Liver (tissue), 9 donors: ENCODE data around the gene CARS2. TPM values are rescaled to one million over a fixed set of nuclear protein-coding genes. Genes with fewer than 3 reads are reported as not detected.

Source experiments
- DNase-seq: peaks from one replicate; pipeline ENCODE4 v3.0.0-alpha.2; 2017; ENCODE audit warnings: low spot score
- H3K27ac ChIP-seq, 2 donors: one replicate each; pipeline ENCODE4 v1.7.0; 2013; ENCODE audit warnings: inconsistent platforms in 2 of 2, low read length in 2 of 2, control low read depth in 1 of 2, low read depth in 1 of 2, mild to moderate bottlenecking in 1 of 2
- H3K27me3 ChIP-seq, 4 donors: one replicate each; pipeline versions ENCODE4 v1.6.1 to v1.7.0; 2013; ENCODE audit warnings: low read length in 3 of 4, inconsistent platforms in 1 of 4, mild to moderate bottlenecking in 1 of 4, moderate library complexity in 1 of 4; ENCODE audit not compliant: control insufficient read depth in 4 of 4, insufficient read depth in 4 of 4
- H3K36me3 ChIP-seq, 4 donors: one replicate each; pipeline versions ENCODE4 v1.6.1 to v1.7.0; 2013; ENCODE audit warnings: low read length in 3 of 4, mild to moderate bottlenecking in 3 of 4, low read depth in 1 of 4, moderate library complexity in 1 of 4; ENCODE audit not compliant: control insufficient read depth in 4 of 4, insufficient read depth in 3 of 4
- H3K4me1 ChIP-seq, 4 donors: one replicate each; pipeline versions ENCODE4 v1.6.1 to v1.7.0; 2013; ENCODE audit warnings: low read length in 3 of 4, mild to moderate bottlenecking in 3 of 4, moderate library complexity in 1 of 4; ENCODE audit not compliant: control insufficient read depth in 4 of 4, insufficient read depth in 4 of 4
- H3K4me3 ChIP-seq, 3 donors: one replicate each; pipeline versions ENCODE4 v1.6.1 to v1.7.0; 2013; ENCODE audit warnings: low read length in 3 of 3, control low read depth in 1 of 3, low read depth in 1 of 3, mild to moderate bottlenecking in 1 of 3
- H3K9ac ChIP-seq, 2 donors: one replicate each; pipeline ENCODE4 v1.7.0; 2013; ENCODE audit warnings: low read length in 2 of 2, mild to moderate bottlenecking in 2 of 2, moderate library complexity in 2 of 2, control low read depth in 1 of 2, low read depth in 1 of 2
- H3K9me3 ChIP-seq, 4 donors: one replicate each; pipeline versions ENCODE4 v1.6.1 to v1.7.0; 2013; ENCODE audit warnings: low read length in 3 of 4; ENCODE audit not compliant: control insufficient read depth in 4 of 4
- ATF3 ChIP-seq: IDR thresholded peaks from 2 replicates; pipeline ENCODE4 v1.6.1; 2016; ENCODE audit warnings: antibody characterized with exemption
- CTCF ChIP-seq: fragments of 150-350 bp; IDR thresholded peaks from 2 replicates; pipeline ENCODE4 v1.5.1; 2017; ENCODE audit warnings: improper control_type of control experiment, low read depth, low read length; ENCODE audit not compliant: missing input control
- EGR1 ChIP-seq, 2 donors: IDR thresholded peaks; 2 replicates each; pipeline ENCODE4 v1.6.1; 2016 to 2018; ENCODE audit warnings: antibody characterized with exemption in 2 of 2, low read depth in 2 of 2
- FOXA1 ChIP-seq: IDR thresholded peaks from 2 replicates; pipeline ENCODE4 v1.6.1; 2016; ENCODE audit warnings: antibody characterized with exemption
- FOXA2 ChIP-seq: IDR thresholded peaks from 2 replicates; pipeline ENCODE4 v1.6.1; 2016; ENCODE audit warnings: antibody characterized with exemption
- GABPA ChIP-seq, 2 donors: IDR thresholded peaks in 1 of 2; conservative IDR thresholded peaks in 1 of 2; 2 replicates each; pipeline ENCODE4 v1.6.1; 2016; ENCODE audit warnings: antibody characterized with exemption in 2 of 2, mild to moderate bottlenecking in 1 of 2, moderate library complexity in 1 of 2
- HNF4A ChIP-seq, 2 donors: conservative IDR thresholded peaks; 2 replicates each; pipeline ENCODE4 v1.6.1; 2016; ENCODE audit warnings: antibody characterized with exemption in 2 of 2, mild to moderate bottlenecking in 2 of 2
- HNF4G ChIP-seq: IDR thresholded peaks from 2 replicates; pipeline ENCODE4 v1.6.1; 2016; ENCODE audit warnings: antibody characterized with exemption
- JUND ChIP-seq, 2 donors: IDR thresholded peaks; 2 replicates each; pipeline ENCODE4 v1.6.1; 2016; ENCODE audit warnings: antibody characterized with exemption in 2 of 2
- MAX ChIP-seq: IDR thresholded peaks from 2 replicates; pipeline ENCODE4 v1.6.1; 2016; ENCODE audit warnings: antibody characterized with exemption
- NR2F2 ChIP-seq: IDR thresholded peaks from 2 replicates; pipeline ENCODE4 v1.6.1; 2016; ENCODE audit warnings: antibody characterized with exemption
- RAD21 ChIP-seq, 2 donors: IDR thresholded peaks; 2 replicates each; pipeline ENCODE4 v1.6.1; 2016; ENCODE audit warnings: antibody characterized with exemption in 2 of 2, mild to moderate bottlenecking in 2 of 2
- REST ChIP-seq: IDR thresholded peaks from 2 replicates; pipeline ENCODE4 v1.6.1; 2016; ENCODE audit warnings: antibody characterized with exemption, mild to moderate bottlenecking
- RXRA ChIP-seq, 2 donors: IDR thresholded peaks; 2 replicates each; pipeline ENCODE4 v1.6.1; 2017 to 2018; ENCODE audit warnings: antibody characterized with exemption in 2 of 2, mild to moderate bottlenecking in 1 of 2
- SP1 ChIP-seq: IDR thresholded peaks from 2 replicates; pipeline ENCODE4 v1.6.1; 2018; ENCODE audit warnings: antibody characterized with exemption, mild to moderate bottlenecking
- TAF1 ChIP-seq: conservative IDR thresholded peaks from 2 replicates; pipeline ENCODE4 v1.6.1; 2016; ENCODE audit warnings: antibody characterized with exemption, mild to moderate bottlenecking
- YY1 ChIP-seq: IDR thresholded peaks from 2 replicates; pipeline ENCODE4 v1.6.1; 2016; ENCODE audit warnings: antibody characterized with exemption, mild to moderate bottlenecking
- ZBTB33 ChIP-seq: IDR thresholded peaks from 2 replicates; pipeline ENCODE4 v1.6.1; 2016; ENCODE audit warnings: antibody characterized with exemption
- whole genome bisulfite sequencing: extraction: QIAGEN DNeasy Blood & Tissue Kit; methylation state at CpG from one replicate; pipeline ENCODE4 v1.1.7; 2013; 5-methylcytosine and 5-hydroxymethylcytosine counted together
- polyA plus RNA-seq, 2 donors: library from polyadenylated mRNA; stranded (reverse) in 1 of 2; unstranded in 1 of 2; fragments of 200-250 nt in 1 of 2; fragments of >200 nt in 1 of 2; fragmentation: Nextera tagmentation in 1 of 2; extraction: Ambion mirVana in 1 of 2; gene quantifications; one replicate each; pipeline versions ENCODE4 v1.2.1 to v1.2.3, GENCODE V29; 2013 to 2015
- total RNA-seq, 2 donors: library from RNA; depleted of rRNA; stranded (reverse); fragments of >200 nt; gene quantifications; one replicate each; pipeline ENCODE4 v1.2.3, GENCODE V29; 2014
- donor health status: healthy.
- donor health status: healthy.
- donor health status: healthy.
- donor health status: healthy.
- donor health status: healthy.

CARS2 gene
- total and polyA plus RNA-seq, 4 donors, result 28.6 to 44.0 (median 31.4) TPM

- Histone ChIP-seq H3K4me3 (no peak overlapping the region), H3K27me3 (no peaks in the 10 kb centered on the region), H3K9ac (no peak overlapping the region), H3K4me1 (no peaks in the 10 kb centered on the region), H3K27ac (no peak overlapping the region), H3K36me3 (peaks cover 0 to 11% (median 0%) of the 10 kb centered on the region in 4 donors), H3K9me3 (no peaks in the 10 kb centered on the region)
- WGBS, result 96% methylated on average over 16 of the region's 16 CpGs
- TF ChIP-seq TAF1 (no peak), NR2F2 (no peak), ZBTB33 (no peak), RAD21 (IDR thresholded peaks at IDR 0.05) (no peak), GABPA (IDR thresholded peaks at IDR 0.05 in 1 of 2, conservative IDR thresholded peaks at IDR 0.05 in 1 of 2) (no peak), CTCF (no peak), JUND (IDR thresholded peaks at IDR 0.05) (no peak), RXRA (IDR thresholded peaks at IDR 0.05) (no peak), ATF3 (no peak), REST (no peak), HNF4A (conservative IDR thresholded peaks at IDR 0.05) (no peak), SP1 (no peak), MAX (no peak), EGR1 (IDR thresholded peaks at IDR 0.05; ENCODE audit: low read depth in 2 of 2) (no peak), FOXA2 (no peak), YY1 (no peak)
- no peak for DNase-seq
Observed at GRCh38 chr13:110651726-110652230, 54.1 kb downstream of the CARS2 start.

GRCh38 chr13:110651271-110651670 lies 54.6 kb downstream of the CARS2 start:
- no peak overlapping the region for H3K9ac ChIP-seq
- H3K27me3 ChIP-seq, result no peaks in the 10 kb centered on the region
- TF ChIP-seq ATF3 (no peak), FOXA1 (no peak), TAF1 (no peak), HNF4G (no peak), RXRA (IDR thresholded peaks at IDR 0.05) (no peak), FOXA2 (no peak), CTCF (no peak), HNF4A (conservative IDR thresholded peaks at IDR 0.05) (no peak), MAX (no peak), ZBTB33 (no peak), GABPA (IDR thresholded peaks at IDR 0.05 in 1 of 2, conservative IDR thresholded peaks at IDR 0.05 in 1 of 2) (no peak), RAD21 (IDR thresholded peaks at IDR 0.05) (no peak), SP1 (no peak)
- peaks cover 0 to 11% (median 0%) of the 10 kb centered on the region in 4 donors for H3K36me3 ChIP-seq
- no peak overlapping the region for H3K27ac ChIP-seq
- H3K4me1 ChIP-seq, result no peaks in the 10 kb centered on the region
- DNase-seq, result no peak
- no peak overlapping the region for H3K4me3 ChIP-seq
- H3K9me3 ChIP-seq, result no peaks in the 10 kb centered on the region
- WGBS, result 97% methylated on average over 14 of the region's 14 CpGs
